Measurements from ENCODE around the gene NLK.
"Not testable (repeated sequence)": the region's sequence is repeated elsewhere in the genome, so short reads cannot be mapped to it uniquely, and the experiment has no call there.

NLK gene

DNA sequence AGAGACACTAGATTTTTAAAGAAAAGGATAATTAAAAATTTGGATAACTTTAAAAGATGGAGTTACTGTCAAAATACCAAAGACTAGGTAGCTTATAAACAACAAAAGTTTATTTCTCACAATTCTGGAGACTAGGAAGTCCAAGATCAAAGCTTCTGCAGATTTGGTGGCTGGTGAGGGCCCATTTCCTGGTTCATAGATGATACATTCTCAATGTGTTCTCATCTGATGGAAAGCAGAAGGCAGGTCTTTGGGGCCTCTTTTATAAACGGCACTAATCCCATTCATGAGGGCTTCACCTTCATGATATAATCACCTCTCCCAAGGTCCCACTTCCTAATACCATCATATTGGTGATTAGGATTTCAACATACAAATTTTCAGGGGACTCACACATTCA is 33.7 kb downstream of the NLK start:
- Histone ChIP-seq H3K27ac (ENCODE audit: insufficient read depth in 1 of 2, low read depth in 1 of 2, low read length in 2 of 2, poor library complexity in 1 of 2, severe bottlenecking in 2 of 2) (no peak overlapping the region), H3K27me3 (replicated peaks in 2 of 5; ENCODE audit: control insufficient read depth in 4 of 5, insufficient read depth in 5 of 5, low read length in 4 of 5) (no peaks in the 10 kb centered on the region), H3K4me3 (ENCODE audit: control insufficient read depth in 1 of 7, extremely low read depth in 1 of 7, insufficient read depth in 4 of 7, low read depth in 2 of 7, low read length in 6 of 7) (no peak overlapping the region), H3K36me3 (ENCODE audit: control insufficient read depth in 4 of 4, insufficient read depth in 4 of 4, low read length in 3 of 4) (peaks cover 0 to 12% (median 3%) of the 10 kb centered on the region in 4 experiments), H3K9me3 (ENCODE audit: control extremely low read depth in 1 of 5, control insufficient read depth in 4 of 5, insufficient read depth in 2 of 5, low read depth in 1 of 5, low read length in 4 of 5) (peaks cover 0 to 7% (median 3%) of the 10 kb centered on the region in 5 experiments), H3K4me1 (ENCODE audit: control extremely low read depth in 1 of 4, control insufficient read depth in 4 of 4, insufficient read depth in 4 of 4, low read length in 3 of 4) (peaks cover 3 to 10% (median 4%) of the 10 kb centered on the region in 4 experiments)
- ChIA-PET POLR2A (no interaction called here), CTCF (interaction anchor here (0.7 to 1.3 kb wide), 3 partner anchors 10 to 105 kb away, joined by 3 read pairs; no protein-coding TSS in a partner anchor)
- peak in 2 of 3 donors; percentile 38 to 54 for DNase-seq
- no CpG with 5 or more reads among the region's 1 CpG for WGBS (ENCODE audit: insufficient coverage)

- POLR2A ChIA-PET; H3K9me3 ChIP-seq (ENCODE audit: control extremely low read depth in 1 of 5, control insufficient read depth in 4 of 5, insufficient read depth in 2 of 5, low read depth in 1 of 5, low read length in 4 of 5); CTCF ChIA-PET; H3K36me3 ChIP-seq (ENCODE audit: control insufficient read depth in 4 of 4, insufficient read depth in 4 of 4, low read length in 3 of 4); H3K27me3 ChIP-seq (replicated peaks in 2 of 5; ENCODE audit: control insufficient read depth in 4 of 5, insufficient read depth in 5 of 5, low read length in 4 of 5); H3K27ac ChIP-seq (ENCODE audit: insufficient read depth in 1 of 2, low read depth in 1 of 2, low read length in 2 of 2, poor library complexity in 1 of 2, severe bottlenecking in 2 of 2); H3K4me3 ChIP-seq (ENCODE audit: control insufficient read depth in 1 of 7, extremely low read depth in 1 of 7, insufficient read depth in 4 of 7, low read depth in 2 of 7, low read length in 6 of 7): not testable (repeated sequence)
- peaks cover 3 to 10% (median 4%) of the 10 kb centered on the region in 4 experiments for H3K4me1 ChIP-seq (ENCODE audit: control extremely low read depth in 1 of 4, control insufficient read depth in 4 of 4, insufficient read depth in 4 of 4, low read length in 3 of 4)
- peak in 2 of 3 donors; percentile 36 to 67 for DNase-seq
- no CpG with 5 or more reads among the region's 6 CpGs for WGBS (ENCODE audit: insufficient coverage)
Measured at GRCh38 chr17:28077140-28077539, 34.7 kb downstream of the NLK start.

- WGBS (ENCODE audit: insufficient coverage): 17% methylated on average over 2 of the region's 3 CpGs
- Histone ChIP-seq H3K9me3 (ENCODE audit: control extremely low read depth in 1 of 5, control insufficient read depth in 4 of 5, insufficient read depth in 2 of 5, low read depth in 1 of 5, low read length in 4 of 5) (no peaks in the 10 kb centered on the region), H3K27ac (ENCODE audit: insufficient read depth in 1 of 2, low read depth in 1 of 2, low read length in 2 of 2, poor library complexity in 1 of 2, severe bottlenecking in 2 of 2) (peak overlapping the region in 1 of 2 experiments; percentile 2), H3K4me3 (ENCODE audit: control insufficient read depth in 1 of 7, extremely low read depth in 1 of 7, insufficient read depth in 4 of 7, low read depth in 2 of 7, low read length in 6 of 7) (no peak overlapping the region), H3K36me3 (ENCODE audit: control insufficient read depth in 4 of 4, insufficient read depth in 4 of 4, low read length in 3 of 4) (peaks cover 0 to 6% (median 0%) of the 10 kb centered on the region in 4 experiments), H3K4me1 (ENCODE audit: control extremely low read depth in 1 of 4, control insufficient read depth in 4 of 4, insufficient read depth in 4 of 4, low read length in 3 of 4) (peaks cover 3 to 13% (median 4%) of the 10 kb centered on the region in 4 experiments), H3K27me3 (replicated peaks in 2 of 5; ENCODE audit: control insufficient read depth in 4 of 5, insufficient read depth in 5 of 5, low read length in 4 of 5) (no peaks in the 10 kb centered on the region)
- ChIA-PET CTCF (no interaction called here), POLR2A (no interaction called here)
- peak in 2 of 3 donors; percentile 35 to 55 for DNase-seq
Measured at GRCh38 chr17:28078341-28079229, 36.1 kb downstream of the NLK start.

GRCh38 chr17:28081467-28081866 is 39.0 kb downstream of the NLK start:
- H3K4me1 ChIP-seq (ENCODE audit: control extremely low read depth in 1 of 4, control insufficient read depth in 4 of 4, insufficient read depth in 4 of 4, low read length in 3 of 4): peaks cover 0 to 13% (median 3%) of the 10 kb centered on the region in 4 experiments
- 83% methylated on average over 1 of the region's 2 CpGs for WGBS (ENCODE audit: insufficient coverage)
- H3K9me3 ChIP-seq (ENCODE audit: control extremely low read depth in 1 of 5, control insufficient read depth in 4 of 5, insufficient read depth in 2 of 5, low read depth in 1 of 5, low read length in 4 of 5): no peaks in the 10 kb centered on the region
- POLR2A ChIA-PET: no interaction called here
- no peak overlapping the region for H3K4me3 ChIP-seq (ENCODE audit: control insufficient read depth in 1 of 7, extremely low read depth in 1 of 7, insufficient read depth in 4 of 7, low read depth in 2 of 7, low read length in 6 of 7)
- no peak for DNase-seq
- no peak overlapping the region for H3K27ac ChIP-seq (ENCODE audit: insufficient read depth in 1 of 2, low read depth in 1 of 2, low read length in 2 of 2, poor library complexity in 1 of 2, severe bottlenecking in 2 of 2)
- CTCF ChIA-PET: interaction anchor here (1.0 to 1.3 kb wide), 3 partner anchors 11 to 28 kb away, joined by 3 read pairs; no protein-coding TSS in a partner anchor
- H3K36me3 ChIP-seq (ENCODE audit: control insufficient read depth in 4 of 4, insufficient read depth in 4 of 4, low read length in 3 of 4): peaks cover 0 to 6% (median 0%) of the 10 kb centered on the region in 4 experiments
- H3K27me3 ChIP-seq (replicated peaks in 2 of 5; ENCODE audit: control insufficient read depth in 4 of 5, insufficient read depth in 5 of 5, low read length in 4 of 5): no peaks in the 10 kb centered on the region

DNA sequence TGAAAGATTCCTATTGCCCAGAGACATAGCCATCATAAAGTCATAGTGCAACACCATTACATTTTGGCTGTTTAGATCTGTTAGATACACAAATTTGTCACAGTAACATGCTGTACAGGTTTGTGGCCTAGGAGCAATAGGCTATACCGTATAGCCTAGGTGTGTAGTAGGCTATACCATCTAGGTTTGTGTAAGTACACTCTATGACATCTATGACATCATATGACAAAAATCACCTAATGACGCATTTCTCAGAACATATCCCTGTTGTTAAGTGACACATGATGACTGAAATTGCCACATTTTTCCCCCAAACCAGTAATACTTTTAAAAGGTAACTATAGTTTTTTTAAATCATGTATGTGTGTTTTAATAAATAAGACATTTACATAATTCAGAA is 43.3 kb downstream of the NLK start:
- no peak for DNase-seq
- POLR2A ChIA-PET: no interaction called here
- CTCF ChIA-PET: no interaction called here
- Histone ChIP-seq H3K27me3 (replicated peaks in 2 of 5; ENCODE audit: control insufficient read depth in 4 of 5, insufficient read depth in 5 of 5, low read length in 4 of 5) (no peaks in the 10 kb centered on the region), H3K9me3 (ENCODE audit: control extremely low read depth in 1 of 5, control insufficient read depth in 4 of 5, insufficient read depth in 2 of 5, low read depth in 1 of 5, low read length in 4 of 5) (no peaks in the 10 kb centered on the region), H3K36me3 (ENCODE audit: control insufficient read depth in 4 of 4, insufficient read depth in 4 of 4, low read length in 3 of 4) (no peaks in the 10 kb centered on the region), H3K4me3 (ENCODE audit: control insufficient read depth in 1 of 7, extremely low read depth in 1 of 7, insufficient read depth in 4 of 7, low read depth in 2 of 7, low read length in 6 of 7) (no peak overlapping the region), H3K4me1 (ENCODE audit: control extremely low read depth in 1 of 4, control insufficient read depth in 4 of 4, insufficient read depth in 4 of 4, low read length in 3 of 4) (peaks cover 0 to 2% (median 0%) of the 10 kb centered on the region in 4 experiments), H3K27ac (ENCODE audit: insufficient read depth in 1 of 2, low read depth in 1 of 2, low read length in 2 of 2, poor library complexity in 1 of 2, severe bottlenecking in 2 of 2) (no peak overlapping the region)
- no CpG with 5 or more reads among the region's 2 CpGs for WGBS (ENCODE audit: insufficient coverage)

GRCh38 chr17:28086519-28086918 is 44.0 kb downstream of the NLK start:
- Histone ChIP-seq H3K9me3 (ENCODE audit: control extremely low read depth in 1 of 5, control insufficient read depth in 4 of 5, insufficient read depth in 2 of 5, low read depth in 1 of 5, low read length in 4 of 5) (no peaks in the 10 kb centered on the region), H3K4me3 (ENCODE audit: control insufficient read depth in 1 of 7, extremely low read depth in 1 of 7, insufficient read depth in 4 of 7, low read depth in 2 of 7, low read length in 6 of 7) (no peak overlapping the region), H3K27ac (ENCODE audit: insufficient read depth in 1 of 2, low read depth in 1 of 2, low read length in 2 of 2, poor library complexity in 1 of 2, severe bottlenecking in 2 of 2) (no peak overlapping the region), H3K4me1 (ENCODE audit: control extremely low read depth in 1 of 4, control insufficient read depth in 4 of 4, insufficient read depth in 4 of 4, low read length in 3 of 4) (peaks cover 0 to 2% (median 0%) of the 10 kb centered on the region in 4 experiments), H3K36me3 (ENCODE audit: control insufficient read depth in 4 of 4, insufficient read depth in 4 of 4, low read length in 3 of 4) (no peaks in the 10 kb centered on the region), H3K27me3 (replicated peaks in 2 of 5; ENCODE audit: control insufficient read depth in 4 of 5, insufficient read depth in 5 of 5, low read length in 4 of 5) (no peaks in the 10 kb centered on the region)
- POLR2A ChIA-PET: no interaction called here
- peak in 1 of 3 donors; percentile 35 for DNase-seq
- CTCF ChIA-PET: interaction anchor here (1.6 kb wide), 1 partner anchor 118 kb away, joined by 3 read pairs; no protein-coding TSS in a partner anchor
- whole genome bisulfite sequencing (ENCODE audit: insufficient coverage): no CpG with 5 or more reads among the region's 4 CpGs

DNA sequence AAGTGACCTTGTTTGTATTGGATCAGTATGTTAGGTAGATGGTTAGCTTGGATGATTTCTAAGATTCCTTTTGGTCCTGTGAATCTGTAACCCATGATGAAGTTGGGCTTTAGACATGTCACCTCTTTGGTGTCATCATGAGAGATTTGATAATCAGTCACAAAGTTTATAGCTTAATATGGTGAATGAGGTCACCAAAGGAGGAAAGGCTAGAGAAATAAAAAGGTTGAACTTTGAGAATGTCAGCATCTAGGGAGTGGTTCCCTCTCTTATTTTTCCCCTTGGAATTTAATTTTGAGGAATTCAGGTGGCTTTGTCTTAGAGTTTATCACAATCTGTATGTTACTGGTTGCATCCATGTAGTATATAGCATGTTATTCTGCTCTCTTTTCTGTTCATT is 45.3 kb downstream of the NLK start:
- no peak for DNase-seq
- Histone ChIP-seq H3K27me3 (replicated peaks in 2 of 5; ENCODE audit: control insufficient read depth in 4 of 5, insufficient read depth in 5 of 5, low read length in 4 of 5) (no peaks in the 10 kb centered on the region), H3K9me3 (ENCODE audit: control extremely low read depth in 1 of 5, control insufficient read depth in 4 of 5, insufficient read depth in 2 of 5, low read depth in 1 of 5, low read length in 4 of 5) (no peaks in the 10 kb centered on the region), H3K27ac (ENCODE audit: insufficient read depth in 1 of 2, low read depth in 1 of 2, low read length in 2 of 2, poor library complexity in 1 of 2, severe bottlenecking in 2 of 2) (no peak overlapping the region), H3K4me3 (ENCODE audit: control insufficient read depth in 1 of 7, extremely low read depth in 1 of 7, insufficient read depth in 4 of 7, low read depth in 2 of 7, low read length in 6 of 7) (no peak overlapping the region), H3K36me3 (ENCODE audit: control insufficient read depth in 4 of 4, insufficient read depth in 4 of 4, low read length in 3 of 4) (no peaks in the 10 kb centered on the region), H3K4me1 (ENCODE audit: control extremely low read depth in 1 of 4, control insufficient read depth in 4 of 4, insufficient read depth in 4 of 4, low read length in 3 of 4) (no peaks in the 10 kb centered on the region)
- CTCF ChIA-PET: interaction anchor here (1.1 to 1.6 kb wide), 2 partner anchors 17 to 117 kb away, joined by 3 read pairs; no protein-coding TSS in a partner anchor
- POLR2A ChIA-PET: no interaction called here

Measured in common myeloid progenitor, CD34-positive (primary cell).